ENCODE results near the gene CTNND2.
"Not testable (repeated sequence)": the region's sequence is repeated elsewhere in the genome, so short reads cannot be mapped to it uniquely, and the experiment has no call there.

CTNND2 gene

DNA sequence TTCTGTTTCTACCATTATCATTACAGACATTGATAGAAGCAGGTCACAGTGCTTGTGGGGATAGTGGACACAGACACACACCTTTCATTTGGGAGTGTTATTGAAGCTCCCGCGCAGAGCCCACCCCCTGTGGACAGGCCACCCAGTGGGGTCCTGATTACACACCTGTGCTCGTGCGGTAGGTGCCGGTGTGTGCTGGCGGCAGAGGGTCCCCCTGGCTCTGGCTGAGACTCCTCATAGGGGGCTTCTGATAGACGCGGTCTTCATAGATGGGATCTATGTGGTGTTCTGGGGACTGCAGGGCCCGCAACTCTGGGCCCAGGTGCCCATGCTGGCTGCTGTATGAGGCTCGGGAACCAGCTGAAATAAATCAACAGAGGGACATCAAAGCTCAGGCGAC, 539.7 kb downstream of the CTNND2 start:
- DNase-seq: no peak

DNA sequence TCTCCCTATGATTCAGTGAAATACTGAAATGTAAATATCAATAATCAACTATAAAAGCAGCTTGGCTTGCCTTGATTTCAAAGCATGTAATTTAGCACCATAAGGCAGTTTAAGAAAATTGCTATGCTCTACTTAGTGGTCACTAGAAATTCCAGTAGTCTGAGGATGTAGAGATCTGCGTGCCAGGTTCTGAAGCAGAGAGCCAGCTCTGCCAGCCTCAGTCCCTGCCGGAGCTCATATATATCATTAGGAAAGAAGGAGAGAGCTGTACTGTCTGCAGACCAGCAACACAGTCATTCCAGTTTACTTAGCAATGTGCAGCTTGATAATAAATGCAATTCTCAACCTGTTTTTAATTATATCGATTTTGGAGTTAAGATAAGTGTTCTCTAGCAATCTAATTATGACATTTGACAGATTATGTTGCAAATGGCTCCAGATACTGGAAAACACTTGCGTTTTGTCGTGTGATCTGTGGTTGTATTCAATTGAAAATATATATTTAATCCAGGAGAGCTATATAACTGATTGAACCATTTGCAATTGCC, 540.5 kb downstream of the CTNND2 start:
- no peak for DNase-seq

DNA sequence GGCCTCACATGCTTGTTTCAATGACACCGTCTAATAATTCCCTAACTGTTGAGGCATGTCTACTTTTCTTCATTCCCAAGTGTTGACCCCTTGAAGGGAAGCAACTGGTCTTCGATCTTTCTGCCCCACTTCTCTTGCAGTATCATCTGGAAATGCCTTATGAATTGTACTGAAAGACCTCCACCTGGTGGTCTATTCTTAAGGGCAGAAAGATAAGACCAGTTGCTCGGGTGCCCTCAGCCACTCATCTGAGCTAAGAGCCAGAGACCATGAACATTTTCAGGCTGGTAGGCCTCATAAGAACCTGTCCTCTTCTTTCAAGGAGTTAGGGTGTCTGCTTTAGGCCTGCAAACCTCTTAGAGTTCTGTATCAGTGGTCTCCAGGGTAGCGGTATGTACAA, 542.5 kb downstream of the CTNND2 start:
- DNase-seq: no peak

DNA sequence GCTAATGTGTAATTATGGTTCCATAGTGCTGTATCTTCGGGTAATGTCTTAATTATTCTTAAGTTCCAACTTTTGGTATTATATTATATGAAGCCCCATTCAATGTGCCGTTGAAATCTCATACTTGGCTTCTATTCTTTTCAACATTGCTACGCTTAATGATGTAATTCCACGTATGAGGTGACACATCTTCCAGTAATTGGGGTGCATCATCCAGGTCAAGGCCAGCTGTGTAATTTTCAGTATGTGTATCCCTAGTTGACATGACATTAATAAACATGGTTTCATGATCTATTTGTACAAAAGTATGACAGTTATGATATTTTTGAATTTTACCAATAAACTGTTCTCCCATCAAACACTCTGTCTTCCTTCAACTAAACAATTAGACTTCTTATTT, 546.3 kb downstream of the CTNND2 start:
- no peak for DNase-seq

DNA sequence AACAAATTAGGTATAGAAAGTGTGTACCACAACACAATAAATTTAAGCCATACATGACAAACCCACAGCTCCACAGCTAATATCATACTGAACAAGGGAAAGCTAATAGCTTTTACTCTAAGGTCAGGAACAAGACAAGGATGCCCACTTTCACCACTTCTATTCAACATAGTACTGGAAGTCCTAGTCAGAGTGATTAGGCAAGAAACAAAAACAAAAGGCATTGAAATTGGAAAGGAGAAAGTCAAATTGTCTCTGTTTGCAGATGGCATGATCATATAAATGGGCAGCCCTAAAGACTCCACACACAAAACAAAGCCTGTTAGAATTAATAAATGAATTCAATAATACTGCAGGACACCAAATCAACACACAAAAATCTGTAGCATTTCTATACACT, 548.8 kb downstream of the CTNND2 start:
- DNase-seq: no peak

DNA sequence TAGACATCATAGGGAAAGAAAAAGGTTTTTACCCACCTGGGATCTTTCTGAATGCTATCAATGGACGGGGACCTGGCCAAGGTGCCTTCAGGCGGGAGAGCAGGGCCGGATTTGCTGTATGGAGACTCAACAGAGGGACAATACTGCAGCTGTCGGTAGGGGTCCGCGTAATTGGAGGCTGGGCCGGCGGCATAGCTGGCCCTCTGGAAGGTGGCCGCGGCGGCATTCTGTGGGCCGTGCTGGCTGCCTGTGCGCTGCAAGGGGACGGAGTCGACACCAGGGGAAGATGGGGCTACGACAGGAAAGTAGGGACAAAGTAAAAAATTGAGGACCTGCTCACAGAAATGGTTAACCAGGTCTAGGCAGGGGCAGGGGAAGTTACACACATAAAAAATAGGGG, 557.9 kb downstream of the CTNND2 start:
- DNase-seq: no peak

DNA sequence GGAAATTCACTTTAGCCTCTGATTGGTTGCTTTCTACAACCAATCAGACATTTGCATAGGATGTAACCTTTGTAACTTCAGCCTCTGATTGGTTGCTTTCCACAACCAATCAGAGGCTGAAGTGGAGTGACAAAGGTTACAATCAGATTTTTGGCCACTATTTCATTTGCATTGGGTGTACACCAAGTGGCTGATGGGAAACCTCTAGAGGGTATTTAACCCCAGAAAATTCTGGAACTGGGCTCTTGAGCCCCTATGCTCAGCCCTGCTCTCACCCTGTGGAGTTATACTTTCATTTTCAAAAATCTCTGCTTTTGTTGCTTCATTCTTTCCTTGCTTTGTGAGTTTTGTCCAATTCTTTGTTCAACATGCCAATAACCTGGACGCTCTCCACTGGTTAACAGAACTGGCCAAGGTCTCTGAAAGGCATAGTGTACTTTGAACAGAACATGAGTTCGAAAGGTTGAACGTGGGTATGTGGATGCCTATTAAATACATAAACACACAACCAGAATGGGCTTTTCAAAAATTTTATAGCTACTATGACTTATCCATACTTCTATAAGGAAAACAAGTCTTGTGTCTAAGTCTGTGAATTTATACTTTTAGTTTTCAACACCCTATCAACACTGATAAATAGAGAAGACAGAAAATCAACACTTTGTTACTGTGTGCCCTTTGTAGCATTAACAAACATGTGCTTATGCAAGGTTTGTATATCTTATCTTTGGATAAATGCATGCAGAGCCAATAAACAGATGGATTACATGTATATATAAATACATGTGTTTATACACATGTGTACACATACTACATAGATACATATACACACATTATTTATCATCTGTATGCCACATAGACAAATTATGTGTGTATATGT, 568.1 kb downstream of the CTNND2 start:
- no peak for DNase-seq

DNA sequence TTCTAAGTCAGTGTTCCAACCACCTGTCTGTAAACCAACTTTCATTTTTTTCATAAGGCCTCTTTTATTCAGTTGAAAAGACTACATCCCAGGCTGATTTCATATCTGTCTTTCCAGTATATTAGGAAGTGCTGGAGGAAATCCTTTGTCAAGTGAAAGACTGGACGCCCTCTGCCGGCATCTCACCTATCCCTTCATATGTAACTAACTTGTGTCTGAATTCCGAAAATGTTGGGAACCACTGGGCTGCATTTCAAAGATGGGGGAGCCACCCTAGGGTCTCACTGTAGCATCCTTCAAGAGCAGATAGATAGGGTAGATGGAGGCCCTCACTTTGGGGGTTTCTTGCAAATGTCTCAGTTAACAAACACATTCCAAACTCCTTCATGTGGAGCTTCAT, 569.8 kb downstream of the CTNND2 start:
- DNase-seq: no peak

DNA sequence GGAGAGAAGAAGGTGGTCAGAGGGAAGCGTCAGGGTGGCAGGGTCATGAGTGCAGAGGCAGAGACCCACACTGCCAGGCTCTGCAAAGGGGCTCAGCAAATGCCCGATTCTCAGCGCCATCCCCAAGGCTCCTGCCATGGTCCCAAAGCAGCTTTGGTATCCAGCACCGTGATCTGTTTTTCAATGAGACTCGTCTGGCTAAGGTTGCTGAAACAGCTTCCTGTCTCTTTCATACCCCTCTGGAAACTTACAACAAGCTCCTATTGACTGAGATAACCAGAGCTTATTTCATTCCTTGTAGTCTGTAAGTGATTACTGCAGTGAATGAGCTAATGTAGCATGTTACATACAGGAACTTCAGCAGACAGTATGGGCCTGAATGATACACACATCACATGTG, 574.6 kb downstream of the CTNND2 start:
- DNase-seq: no peak

DNA sequence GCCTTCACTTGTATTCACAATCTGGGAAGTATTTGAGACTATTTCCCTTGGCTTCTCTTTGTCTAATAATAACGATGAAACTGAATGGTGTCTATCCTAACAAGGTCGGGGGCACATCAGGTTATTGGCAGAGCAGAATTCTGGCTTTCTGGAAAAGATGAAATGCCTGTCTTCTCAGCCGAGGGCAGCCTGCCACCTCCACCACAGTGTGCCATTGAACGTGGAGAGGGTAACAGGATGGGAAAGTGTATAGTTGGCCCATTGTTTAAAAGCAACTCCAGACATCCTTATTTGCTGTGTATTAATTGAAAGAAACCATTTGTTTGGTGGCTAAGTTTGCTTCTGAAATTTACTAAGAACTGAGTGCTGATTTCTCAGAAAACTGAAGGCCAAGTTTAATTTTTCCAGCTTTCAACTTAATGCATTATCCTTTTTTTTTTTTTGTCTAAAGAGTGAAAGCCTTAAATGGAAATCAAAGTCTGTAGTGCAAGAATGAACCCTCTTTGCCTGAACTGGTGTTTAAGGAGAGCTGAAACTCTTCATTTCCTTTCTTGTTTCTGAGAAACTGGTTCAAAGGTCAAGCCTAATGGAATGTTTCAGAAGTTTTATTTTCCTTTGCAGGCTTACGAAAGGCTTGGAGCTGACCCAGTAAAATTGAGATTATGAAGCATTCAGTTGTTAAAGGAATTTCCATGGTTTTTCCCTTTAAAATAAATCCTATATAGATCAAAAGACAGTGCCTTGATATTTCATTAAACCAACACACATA, 579.5 kb downstream of the CTNND2 start:
- DNase-seq: no peak

DNA sequence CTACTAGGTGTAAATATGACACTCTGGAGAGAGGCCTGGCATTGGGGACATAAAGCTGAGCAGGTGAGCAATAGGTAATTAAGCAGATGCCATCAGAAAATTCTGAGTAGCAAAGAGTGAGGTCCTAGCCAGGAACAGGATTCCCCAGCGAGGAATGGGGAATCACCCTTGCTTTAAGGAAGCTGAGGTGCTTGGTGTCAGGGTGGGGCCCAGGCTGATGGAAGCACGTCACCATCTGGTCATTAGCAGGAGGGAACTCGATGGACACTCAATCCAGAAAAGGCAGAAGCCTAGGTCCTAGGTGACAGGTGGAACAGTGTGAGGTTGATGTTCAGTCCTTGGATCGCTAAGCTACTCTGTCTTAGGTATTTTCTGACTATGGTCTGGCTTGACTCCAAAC, 580.5 kb downstream of the CTNND2 start:
- DNase-seq: no peak

DNA sequence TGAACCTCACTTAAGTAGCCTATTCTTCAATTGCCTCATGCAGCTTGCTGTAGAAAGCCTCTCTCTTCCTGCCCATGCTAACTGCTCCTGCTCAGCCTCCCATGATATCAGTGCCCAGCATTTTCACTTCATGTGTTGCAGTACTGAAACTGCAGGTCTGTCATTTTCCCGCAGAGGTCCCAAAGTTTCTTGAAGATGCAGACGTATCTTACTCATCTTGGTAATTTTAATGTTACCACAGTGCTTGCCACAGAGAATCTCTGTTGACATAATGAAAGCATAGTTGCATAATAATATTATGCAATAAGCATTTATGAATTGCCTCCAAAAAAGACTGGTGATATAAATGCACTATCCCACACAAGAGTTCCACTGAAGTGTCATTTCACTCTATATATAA, 582.1 kb downstream of the CTNND2 start:
- DNase-seq: no peak

DNA sequence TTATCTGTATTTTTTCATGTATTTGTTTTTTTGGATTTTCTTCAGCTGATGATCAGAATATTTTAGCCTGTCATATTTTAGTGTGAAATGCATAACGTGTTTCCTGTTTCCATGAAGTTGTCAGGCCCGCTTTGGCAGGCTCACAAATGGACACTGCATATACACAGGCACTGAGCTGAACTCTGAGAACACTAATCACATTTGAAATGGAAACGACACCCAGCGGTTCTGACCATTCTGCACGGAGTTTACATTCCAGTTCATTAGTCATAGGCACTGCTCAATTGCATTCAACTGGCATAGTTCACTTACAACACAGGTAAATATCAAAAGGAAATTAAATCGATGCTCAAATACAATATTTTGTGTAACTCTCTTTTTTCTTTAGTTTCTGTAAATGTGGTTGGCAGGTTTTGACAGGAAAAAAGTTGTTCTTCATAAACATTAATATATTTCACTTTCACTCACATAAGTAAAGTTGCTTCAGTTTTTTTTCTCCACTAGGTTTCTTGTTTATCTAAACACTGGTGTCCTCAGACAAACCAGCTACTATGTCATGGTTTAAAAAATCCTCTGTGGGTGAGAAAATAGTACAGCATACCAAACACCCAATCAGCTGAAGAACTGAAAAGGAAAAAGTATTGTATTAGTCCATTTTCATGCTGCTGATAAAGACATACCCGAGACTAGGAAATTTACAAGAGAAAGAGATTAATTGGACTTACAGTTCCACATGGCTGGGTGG, 584.2 kb downstream of the CTNND2 start:
- DNase-seq: no peak

DNA sequence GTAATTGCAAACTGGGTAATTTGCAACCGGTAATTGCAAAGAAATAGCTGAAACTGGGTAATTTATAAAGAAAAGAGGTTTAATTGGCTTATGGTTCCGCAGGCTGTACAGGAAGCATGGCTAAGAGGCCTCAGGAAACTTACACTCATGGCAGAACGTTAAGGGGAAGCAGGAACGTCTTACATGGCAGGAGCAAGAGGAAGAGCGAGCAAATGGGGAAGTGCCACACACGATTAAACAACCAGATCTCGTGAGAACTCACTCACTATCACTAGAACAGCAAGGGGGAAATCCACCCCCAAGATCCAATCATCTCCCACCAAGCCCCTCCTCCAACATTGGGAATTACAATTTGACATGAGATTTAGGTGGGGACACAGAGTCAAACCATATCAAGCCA, 590.6 kb downstream of the CTNND2 start:
- not testable (repeated sequence) for DNase-seq

DNA sequence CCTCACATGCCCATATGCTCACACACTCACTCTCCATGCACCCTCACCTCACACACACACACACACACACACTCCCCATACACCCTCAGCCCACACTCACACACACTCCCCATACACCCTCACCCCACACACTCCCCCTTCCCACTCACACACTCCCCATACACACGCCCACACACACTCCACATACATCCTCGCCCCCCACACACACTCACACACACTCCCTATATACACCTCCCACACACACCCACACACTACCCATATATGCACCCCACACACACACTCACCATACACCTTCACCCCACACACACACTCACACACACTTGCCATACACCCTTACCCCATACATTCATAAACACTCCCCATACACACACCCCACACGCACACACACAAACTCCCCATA, 592.5 kb downstream of the CTNND2 start:
- DNase-seq: no peak

DNA sequence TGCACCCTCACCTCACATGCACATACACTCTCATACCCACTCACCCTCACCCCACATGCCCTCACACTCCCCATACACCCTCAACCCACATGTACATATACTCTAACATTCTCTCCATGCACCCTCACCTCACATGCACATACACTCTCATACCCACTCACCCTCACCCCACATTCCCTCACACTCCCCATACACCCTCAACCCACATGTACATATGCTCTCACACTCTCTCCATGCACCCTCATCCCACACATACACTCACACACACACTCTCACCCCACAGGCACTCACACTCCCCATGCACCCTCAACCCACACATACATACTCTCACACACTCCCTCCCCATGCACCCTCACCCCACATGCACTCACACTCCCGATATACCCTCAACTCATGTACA, 593.0 kb downstream of the CTNND2 start:
- no peak for DNase-seq

DNA sequence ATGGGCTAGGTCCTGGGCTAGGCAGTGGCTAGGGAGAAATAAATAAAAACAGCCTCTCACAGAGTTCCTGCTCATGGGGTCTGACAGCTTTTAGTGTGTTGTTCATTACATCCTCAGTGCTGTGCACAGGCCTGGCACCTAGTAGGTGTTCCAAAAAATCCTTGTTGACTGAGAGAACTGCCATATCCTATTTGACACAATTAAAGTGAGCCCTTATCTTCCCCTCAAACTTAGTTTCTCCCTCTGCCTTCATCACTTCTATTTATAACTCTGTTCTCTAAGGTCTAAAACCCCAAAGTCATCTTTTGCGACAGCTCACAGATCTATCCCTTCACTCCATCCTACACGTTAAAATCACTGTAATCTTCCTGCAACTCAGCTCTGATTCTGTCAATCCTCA, 594.1 kb downstream of the CTNND2 start:
- no peak for DNase-seq

DNA sequence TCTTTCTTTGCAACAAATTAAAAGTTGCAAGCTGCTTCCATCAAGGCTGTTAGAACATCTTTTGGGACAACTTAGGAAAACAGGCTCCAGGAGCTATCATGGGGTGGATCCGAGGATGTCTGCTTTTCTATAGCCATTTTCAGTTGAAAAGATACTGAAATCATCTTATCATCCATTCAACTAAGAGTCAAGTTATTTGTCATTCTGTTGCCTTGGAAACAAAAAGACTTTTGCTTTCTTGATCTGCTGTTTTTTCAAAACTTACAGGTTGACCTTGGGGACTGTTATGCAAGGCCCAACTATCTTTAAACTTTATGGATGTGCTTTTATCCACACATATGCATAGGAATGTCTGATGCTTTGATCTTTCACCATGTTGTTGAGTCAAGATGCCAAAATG, 597.9 kb downstream of the CTNND2 start:
- DNase-seq: no peak

DNA sequence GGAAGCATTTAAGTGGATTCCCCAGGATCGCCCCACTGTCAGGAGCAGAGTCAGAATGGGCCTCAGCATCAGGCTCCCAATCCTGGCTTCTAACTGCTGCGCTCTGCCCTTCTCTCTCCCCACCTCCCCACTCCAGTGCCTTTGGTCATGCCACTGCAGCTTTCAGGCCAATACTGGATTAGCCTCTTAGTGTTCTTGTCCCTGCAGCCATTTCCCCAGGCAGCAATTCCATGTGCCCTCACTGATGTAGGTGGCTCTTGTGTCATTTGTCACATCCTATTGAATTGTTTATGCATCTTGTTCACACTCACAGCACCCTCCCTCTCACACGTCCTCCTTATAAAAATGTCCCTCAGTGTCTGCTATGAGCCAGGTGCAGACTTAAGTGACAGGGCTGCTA, 599.0 kb downstream of the CTNND2 start:
- no peak for DNase-seq

DNA sequence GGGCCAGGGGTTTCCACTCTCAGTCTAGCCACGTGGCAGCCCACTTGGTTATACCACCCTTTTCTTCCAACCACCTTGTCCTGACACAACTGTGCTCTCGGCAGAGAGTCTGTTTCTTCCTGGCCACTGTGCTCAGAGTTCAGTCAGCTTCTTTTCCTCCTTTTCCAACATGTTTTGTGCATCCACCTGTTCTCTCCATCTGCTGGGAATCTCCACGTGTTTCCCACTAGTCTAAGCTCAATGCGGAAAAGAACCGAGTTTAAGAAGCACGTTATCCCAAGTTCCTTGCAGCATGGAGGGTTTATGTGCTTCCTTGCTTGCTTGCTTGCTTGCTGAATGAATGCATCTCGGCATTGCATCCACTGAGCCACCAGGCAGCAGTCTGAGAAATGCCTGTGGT, 599.6 kb downstream of the CTNND2 start:
- no peak for DNase-seq

DNA sequence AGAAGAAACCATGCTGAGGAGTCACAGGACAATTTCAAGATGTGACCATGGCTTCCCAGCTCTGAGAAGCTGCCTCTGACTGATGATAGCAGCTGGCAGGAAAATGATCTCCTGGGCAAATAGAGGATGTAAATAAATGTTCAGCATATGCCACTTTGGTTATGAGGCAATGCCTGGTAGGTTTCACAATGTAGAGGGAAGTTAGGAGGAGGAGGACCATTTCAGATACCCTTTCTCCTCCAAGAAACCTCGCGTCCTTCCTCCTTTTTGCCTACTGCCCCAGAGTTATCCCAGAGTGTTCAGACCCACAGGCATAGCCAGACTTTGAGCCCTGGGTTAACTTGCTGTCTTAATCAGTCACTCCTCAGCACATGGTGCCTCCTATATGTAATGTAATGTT, 601.6 kb downstream of the CTNND2 start:
- DNase-seq: no peak

DNA sequence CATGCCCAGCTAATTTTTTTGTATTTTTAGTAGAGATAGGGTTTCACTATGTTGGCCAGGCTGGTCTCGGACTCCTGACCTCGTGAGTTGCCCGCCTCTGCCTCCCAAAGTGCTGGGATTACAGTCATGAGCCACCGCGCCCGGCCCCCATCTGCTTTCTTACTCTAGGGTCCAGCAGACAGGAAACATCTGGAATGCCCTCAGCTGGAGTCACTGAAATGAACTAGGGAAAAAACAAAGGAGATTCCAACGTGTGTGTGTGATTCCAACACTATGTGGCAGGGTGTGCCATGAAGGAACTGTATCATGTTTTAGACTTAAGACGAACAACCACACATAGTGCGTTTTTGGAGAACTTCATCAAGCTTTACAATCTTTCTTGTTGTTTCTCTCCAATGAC, 603.1 kb downstream of the CTNND2 start:
- DNase-seq: no peak

DNA sequence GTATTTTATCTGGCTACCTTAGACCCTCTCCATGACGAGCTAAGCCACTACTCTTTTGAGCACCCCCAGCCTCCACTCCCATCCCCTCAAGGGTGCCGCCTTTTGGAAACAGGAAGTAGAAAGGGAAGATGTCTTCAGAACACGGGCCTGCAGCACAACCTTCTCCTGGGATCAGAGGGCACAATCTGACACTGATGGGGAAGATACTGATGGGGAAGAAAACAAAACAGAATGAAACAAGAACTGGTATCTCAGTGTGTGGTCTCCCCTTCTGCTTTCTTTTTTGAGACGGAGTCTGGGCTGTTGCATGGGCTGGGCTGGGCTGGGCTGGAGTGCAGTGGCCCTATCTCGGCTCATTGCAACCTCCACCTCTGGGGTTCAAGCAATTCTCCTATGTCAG, 603.5 kb downstream of the CTNND2 start:
- no peak for DNase-seq
